ENCODE measurements around the gene PTPRN2.
A peak's percentile ranks its signal among the peaks of the same experiment; 100 is the strongest.

The PTPRN2 gene

DNA sequence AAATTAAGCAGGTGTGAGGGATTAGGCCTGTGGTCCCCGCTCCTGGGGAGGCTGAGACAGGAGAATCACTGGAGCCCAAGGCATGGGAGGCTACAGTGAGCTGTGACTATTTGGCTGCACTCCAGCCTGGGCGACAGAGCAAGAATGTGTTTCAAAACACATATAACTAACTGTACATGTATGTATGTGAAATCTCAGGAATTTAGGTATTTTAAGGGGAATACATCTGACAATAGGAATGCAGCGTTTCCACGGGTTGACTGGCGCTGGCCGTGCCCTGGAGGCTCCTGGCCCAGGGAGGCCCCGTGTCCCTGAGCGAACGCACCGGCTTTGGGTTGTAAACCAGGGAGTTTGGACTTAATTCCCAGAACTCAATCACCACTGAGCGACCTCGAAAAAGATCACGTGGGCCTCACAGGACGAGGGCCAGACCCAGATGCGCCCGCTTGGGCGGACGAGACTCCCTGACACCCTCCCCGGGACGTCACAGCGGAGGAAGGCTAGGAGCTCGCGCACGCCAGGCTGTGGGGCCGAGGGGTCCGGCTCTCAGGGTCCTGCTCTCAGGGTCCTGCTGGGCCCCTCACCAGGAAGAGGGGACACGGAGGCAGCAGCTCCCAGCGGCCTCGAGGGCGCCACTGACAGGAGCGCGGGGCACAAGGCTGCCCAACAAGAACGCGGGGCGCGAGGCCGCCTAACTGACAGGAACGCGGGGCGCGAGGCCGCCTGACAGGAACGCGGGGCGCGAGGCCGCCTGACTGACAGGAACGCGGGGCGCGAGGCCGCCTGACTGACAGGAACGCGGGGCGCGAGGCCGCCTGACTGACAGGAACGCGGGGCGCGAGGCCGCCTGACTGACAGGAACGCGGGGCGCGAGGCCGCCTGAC lies 18.4 kb downstream of the PTPRN2 start:
- no peak overlapping the region for H3K4ac ChIP-seq (ENCODE audit: low read length)
- WGBS, 2 donors (ENCODE audit: extremely low coverage in 2 of 2, insufficient read length in 2 of 2, insufficient replicate concordance in 1 of 2): no CpG with 5 or more reads among the region's 67 CpGs
- peaks cover 0 to 2% of the 10 kb centered on the region in 2 donors for H3K9me3 ChIP-seq (replicated peaks in 1 of 2; ENCODE audit: control insufficient read depth in 2 of 2, insufficient read depth in 1 of 2, low read depth in 1 of 2, low read length in 2 of 2)

DNA sequence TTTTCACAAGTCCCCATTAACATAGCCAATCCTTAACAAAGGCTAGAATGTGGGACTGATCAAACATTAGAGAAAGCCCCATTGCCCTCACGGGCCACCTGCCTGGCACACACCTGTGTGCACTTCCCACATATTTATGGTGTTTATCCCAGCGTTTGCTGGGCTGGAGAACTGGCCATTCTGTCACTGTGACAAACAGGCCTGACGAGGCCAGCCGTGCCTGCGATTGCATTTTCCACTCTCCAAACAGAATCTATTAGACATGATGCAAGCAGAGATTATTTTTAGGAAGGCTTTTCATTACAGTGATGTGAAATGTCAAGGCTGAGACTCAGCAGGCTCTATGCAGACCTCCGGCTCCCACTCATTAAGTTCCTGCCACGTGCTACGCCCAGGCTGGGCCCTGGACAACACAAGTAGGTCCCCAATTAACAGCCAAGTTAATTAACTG lies 20.4 kb downstream of the PTPRN2 start:
- no peak overlapping the region for H2AFZ ChIP-seq (ENCODE audit: low read length)
- H4K8ac ChIP-seq (ENCODE audit: low read depth, low read length): no peak overlapping the region
- H4K91ac ChIP-seq (ENCODE audit: low read depth, low read length, poor library complexity): no peak overlapping the region
- WGBS, 2 donors (ENCODE audit: extremely low coverage in 2 of 2, insufficient read length in 2 of 2, insufficient replicate concordance in 1 of 2): no CpG with 5 or more reads among the region's 8 CpGs
- no peak overlapping the region for H3K9ac ChIP-seq (ENCODE audit: low read depth, low read length, poor library complexity)
- no peaks in the 10 kb centered on the region for H3K79me1 ChIP-seq (ENCODE audit: low read depth, low read length)
- peaks cover 0 to 3% of the 10 kb centered on the region in 2 donors for H3K4me1 ChIP-seq (ENCODE audit: control insufficient read depth in 2 of 2, insufficient read depth in 1 of 2, low read depth in 1 of 2, low read length in 2 of 2)
- H3K18ac ChIP-seq (ENCODE audit: low read length): no peak overlapping the region
- no peaks in the 10 kb centered on the region for H3K36me3 ChIP-seq (replicated peaks in 1 of 2; ENCODE audit: control insufficient read depth in 2 of 2, insufficient read depth in 2 of 2, low read length in 2 of 2)
- H3K27me3 ChIP-seq (ENCODE audit: control insufficient read depth in 3 of 3, insufficient read depth in 3 of 3, low read depth in 1 of 3, low read length in 3 of 3): peaks cover 4 to 18% (median 17%) of the 10 kb centered on the region in 3 experiments
- no peak overlapping the region for H3K4me3 ChIP-seq (ENCODE audit: low read length in 2 of 2)
- no peak overlapping the region for H2BK120ac ChIP-seq (ENCODE audit: low read depth, low read length)
- H3K4me2 ChIP-seq (ENCODE audit: insufficient read depth, low read length, poor library complexity, severe bottlenecking): no peak overlapping the region
- no peak overlapping the region for H2AK5ac ChIP-seq (ENCODE audit: low read depth, low read length)
- no peak overlapping the region for H3K27ac ChIP-seq (replicated peaks; ENCODE audit: low read length)
- H3K4ac ChIP-seq (ENCODE audit: low read length): no peak overlapping the region
- H3K9me3 ChIP-seq (replicated peaks in 1 of 2; ENCODE audit: control insufficient read depth in 2 of 2, insufficient read depth in 1 of 2, low read depth in 1 of 2, low read length in 2 of 2): peaks cover 0 to 2% of the 10 kb centered on the region in 2 donors
- no peak overlapping the region for H2BK12ac ChIP-seq (ENCODE audit: low read length)
- no peak overlapping the region for H2BK5ac ChIP-seq (ENCODE audit: low read length)
- no peak overlapping the region for H2BK15ac ChIP-seq (ENCODE audit: low read length)
- no peak overlapping the region for H3K14ac ChIP-seq (ENCODE audit: low read length)
- H3K23ac ChIP-seq (ENCODE audit: low read depth, low read length, poor library complexity): peak overlapping the region; percentile 10
- no peak for DNase-seq (ENCODE audit: low spot score)

More for the DNA sequence above, 18.4 kb downstream of the PTPRN2 start:
- no peak overlapping the region for H4K91ac ChIP-seq (ENCODE audit: low read depth, low read length, poor library complexity)
- H3K4me2 ChIP-seq (ENCODE audit: insufficient read depth, low read length, poor library complexity, severe bottlenecking): peak overlapping the region; percentile 54
- no peak overlapping the region for H4K8ac ChIP-seq (ENCODE audit: low read depth, low read length)
- no peak overlapping the region for H2AFZ ChIP-seq (ENCODE audit: low read length)
- H2BK5ac ChIP-seq (ENCODE audit: low read length): no peak overlapping the region
- H2BK120ac ChIP-seq (ENCODE audit: low read depth, low read length): no peak overlapping the region
- no peaks in the 10 kb centered on the region for H3K36me3 ChIP-seq (replicated peaks in 1 of 2; ENCODE audit: control insufficient read depth in 2 of 2, insufficient read depth in 2 of 2, low read length in 2 of 2)
- no peak overlapping the region for H3K4me3 ChIP-seq (ENCODE audit: low read length in 2 of 2)
- peak overlapping the region; percentile 19 for H3K18ac ChIP-seq (ENCODE audit: low read length)
- H3K27me3 ChIP-seq (ENCODE audit: control insufficient read depth in 3 of 3, insufficient read depth in 3 of 3, low read depth in 1 of 3, low read length in 3 of 3): peaks cover 4 to 18% (median 14%) of the 10 kb centered on the region in 3 experiments
- no peak overlapping the region for H3K14ac ChIP-seq (ENCODE audit: low read length)
- peak overlapping the region; percentile 81 for H2AK5ac ChIP-seq (ENCODE audit: low read depth, low read length)
- peak overlapping the region; percentile 18 for H3K9ac ChIP-seq (ENCODE audit: low read depth, low read length, poor library complexity)
- DNase-seq (ENCODE audit: low spot score): no peak
- H2BK12ac ChIP-seq (ENCODE audit: low read length): no peak overlapping the region
- no peaks in the 10 kb centered on the region for H3K79me1 ChIP-seq (ENCODE audit: low read depth, low read length)
- H3K4me1 ChIP-seq (ENCODE audit: control insufficient read depth in 2 of 2, insufficient read depth in 1 of 2, low read depth in 1 of 2, low read length in 2 of 2): peaks cover 0 to 3% of the 10 kb centered on the region in 2 donors
- H3K23ac ChIP-seq (ENCODE audit: low read depth, low read length, poor library complexity): no peak overlapping the region
- no peak overlapping the region for H2BK15ac ChIP-seq (ENCODE audit: low read length)
- no peak overlapping the region for H3K27ac ChIP-seq (replicated peaks; ENCODE audit: low read length)

GRCh38 chr7:158564663-158565035 lies 23.0 kb downstream of the PTPRN2 start:
- DNase-seq (ENCODE audit: low spot score): no peak
- Histone ChIP-seq H3K18ac (ENCODE audit: low read length) (no peak overlapping the region), H2BK120ac (ENCODE audit: low read depth, low read length) (no peak overlapping the region), H3K23ac (ENCODE audit: low read depth, low read length, poor library complexity) (no peak overlapping the region), H3K4ac (ENCODE audit: low read length) (no peak overlapping the region), H3K36me3 (replicated peaks in 1 of 2; ENCODE audit: control insufficient read depth in 2 of 2, insufficient read depth in 2 of 2, low read length in 2 of 2) (no peaks in the 10 kb centered on the region), H3K27me3 (ENCODE audit: control insufficient read depth in 3 of 3, insufficient read depth in 3 of 3, low read depth in 1 of 3, low read length in 3 of 3) (peaks cover 4 to 28% (median 6%) of the 10 kb centered on the region in 3 experiments), H3K4me1 (ENCODE audit: control insufficient read depth in 2 of 2, insufficient read depth in 1 of 2, low read depth in 1 of 2, low read length in 2 of 2) (peaks cover 0 to 3% of the 10 kb centered on the region in 2 donors), H2BK12ac (ENCODE audit: low read length) (no peak overlapping the region), H2AFZ (ENCODE audit: low read length) (no peak overlapping the region), H2BK5ac (ENCODE audit: low read length) (no peak overlapping the region), H2AK5ac (ENCODE audit: low read depth, low read length) (no peak overlapping the region), H4K8ac (ENCODE audit: low read depth, low read length) (no peak overlapping the region), H3K27ac (replicated peaks; ENCODE audit: low read length) (no peak overlapping the region), H3K14ac (ENCODE audit: low read length) (no peak overlapping the region), H3K79me1 (ENCODE audit: low read depth, low read length) (no peaks in the 10 kb centered on the region), H3K9ac (ENCODE audit: low read depth, low read length, poor library complexity) (no peak overlapping the region), H3K4me2 (ENCODE audit: insufficient read depth, low read length, poor library complexity, severe bottlenecking) (no peak overlapping the region), H4K91ac (ENCODE audit: low read depth, low read length, poor library complexity) (no peak overlapping the region), H3K9me3 (replicated peaks in 1 of 2; ENCODE audit: control insufficient read depth in 2 of 2, insufficient read depth in 1 of 2, low read depth in 1 of 2, low read length in 2 of 2) (peaks cover 0 to 2% of the 10 kb centered on the region in 2 donors), H3K4me3 (ENCODE audit: low read length in 2 of 2) (no peak overlapping the region), H2BK15ac (ENCODE audit: low read length) (no peak overlapping the region)
- no CpG with 5 or more reads among the region's 7 CpGs for WGBS, 2 donors (ENCODE audit: extremely low coverage in 2 of 2, insufficient read length in 2 of 2, insufficient replicate concordance in 1 of 2)

DNA sequence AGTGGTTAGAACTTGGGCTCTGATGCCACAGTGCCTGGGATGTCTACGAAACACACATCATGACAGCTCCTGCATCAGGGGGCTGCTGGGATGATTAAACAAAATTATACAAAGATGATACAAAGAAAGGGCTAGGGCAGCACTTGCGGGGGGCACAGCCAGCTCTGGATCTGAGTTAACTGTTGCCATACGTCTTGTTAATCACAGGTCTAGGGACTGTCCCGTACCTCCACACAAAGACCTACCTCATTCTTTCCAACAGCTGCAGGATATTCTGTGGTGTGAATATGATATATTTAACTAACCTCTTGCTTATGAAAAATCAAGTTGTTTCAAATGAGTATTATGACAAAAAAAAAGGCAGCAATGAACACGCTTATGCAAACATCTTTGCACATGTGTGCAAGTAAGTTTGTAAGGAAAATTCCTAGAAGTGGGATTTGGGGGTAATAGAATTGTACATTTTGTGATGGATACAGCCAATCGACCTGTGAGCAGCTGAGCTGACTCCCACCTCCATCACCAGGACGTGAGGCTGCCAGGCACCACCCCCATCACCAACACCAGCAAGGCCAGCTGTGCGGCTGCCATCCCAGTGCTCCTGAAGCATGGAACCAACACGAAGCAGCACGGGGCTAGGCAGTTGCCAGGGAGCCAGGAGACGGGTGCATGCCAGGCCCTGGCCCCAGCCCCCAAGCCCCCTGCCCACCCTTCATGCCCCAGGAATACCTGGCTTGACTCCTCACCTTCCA lies 23.5 kb downstream of the PTPRN2 start:
- DNase-seq (ENCODE audit: low spot score): no peak
- Histone ChIP-seq H3K36me3 (replicated peaks in 1 of 2; ENCODE audit: control insufficient read depth in 2 of 2, insufficient read depth in 2 of 2, low read length in 2 of 2) (no peaks in the 10 kb centered on the region), H2BK12ac (ENCODE audit: low read length) (no peak overlapping the region)

More for the DNA sequence above, 23.5 kb downstream of the PTPRN2 start:
- H2AFZ ChIP-seq (ENCODE audit: low read length): no peak overlapping the region
- no peak overlapping the region for H3K23ac ChIP-seq (ENCODE audit: low read depth, low read length, poor library complexity)
- no peak overlapping the region for H3K4ac ChIP-seq (ENCODE audit: low read length)
- no peaks in the 10 kb centered on the region for H3K9me3 ChIP-seq (replicated peaks in 1 of 2; ENCODE audit: control insufficient read depth in 2 of 2, insufficient read depth in 1 of 2, low read depth in 1 of 2, low read length in 2 of 2)
- no peak overlapping the region for H2BK15ac ChIP-seq (ENCODE audit: low read length)
- H3K14ac ChIP-seq (ENCODE audit: low read length): no peak overlapping the region
- H3K4me1 ChIP-seq (ENCODE audit: control insufficient read depth in 2 of 2, insufficient read depth in 1 of 2, low read depth in 1 of 2, low read length in 2 of 2): peaks cover 0 to 3% of the 10 kb centered on the region in 2 donors
- WGBS, 2 donors (ENCODE audit: extremely low coverage in 2 of 2, insufficient read length in 2 of 2, insufficient replicate concordance in 1 of 2): no CpG with 5 or more reads among the region's 11 CpGs
- no peak overlapping the region for H3K9ac ChIP-seq (ENCODE audit: low read depth, low read length, poor library complexity)
- no peak overlapping the region for H3K4me3 ChIP-seq (ENCODE audit: low read length in 2 of 2)
- no peaks in the 10 kb centered on the region for H3K79me1 ChIP-seq (ENCODE audit: low read depth, low read length)
- H3K4me2 ChIP-seq (ENCODE audit: insufficient read depth, low read length, poor library complexity, severe bottlenecking): no peak overlapping the region
- H3K27ac ChIP-seq (replicated peaks; ENCODE audit: low read length): no peak overlapping the region
- H3K27me3 ChIP-seq (ENCODE audit: control insufficient read depth in 3 of 3, insufficient read depth in 3 of 3, low read depth in 1 of 3, low read length in 3 of 3): peaks cover under 1 to 28% (median 2%) of the 10 kb centered on the region in 3 experiments
- no peak overlapping the region for H2AK5ac ChIP-seq (ENCODE audit: low read depth, low read length)
- no peak overlapping the region for H3K18ac ChIP-seq (ENCODE audit: low read length)
- H4K8ac ChIP-seq (ENCODE audit: low read depth, low read length): no peak overlapping the region
- no peak overlapping the region for H2BK5ac ChIP-seq (ENCODE audit: low read length)
- no peak overlapping the region for H4K91ac ChIP-seq (ENCODE audit: low read depth, low read length, poor library complexity)
- no peak overlapping the region for H2BK120ac ChIP-seq (ENCODE audit: low read depth, low read length)
